ENCODE results near the gene KIF7. TPM values are rescaled to one million over a fixed set of nuclear protein-coding genes. Genes with fewer than 3 reads are reported as not detected.

The KIF7 gene
- total and polyA plus RNA-seq, 4 experiments from 2014 or later = not detected

GRCh38 chr15:89646416-89647141 lies 8.7 kb downstream of the KIF7 start:
- Mint-ChIP-seq H3K4me3 (no peak overlapping the region), H3K9me3 (no peaks in the 10 kb centered on the region), H3K27me3 (peaks cover 2 to 4% of the 10 kb centered on the region in 2 donors), H3K4me1 (peaks cover 0 to 3% (median 1%) of the 10 kb centered on the region in 4 donors), H3K27ac (no peak overlapping the region), H3K36me3 (no peaks in the 10 kb centered on the region)
- intact Hi-C loops (cut with micrococcal nuclease) = no loop called here
- DNase-seq = no peak
- no peak overlapping the region for H3K4me3 ChIP-seq (ENCODE audit: low read length in 2 of 2)
- H3K27me3 ChIP-seq (ENCODE audit: insufficient read depth, low read length) = no peaks in the 10 kb centered on the region
- no peak overlapping the region for H3K27ac ChIP-seq (ENCODE audit: low read depth, low read length)
- H3K9me3 ChIP-seq (ENCODE audit: control insufficient read depth in 1 of 2, low read length in 2 of 2) = no peaks in the 10 kb centered on the region
- CTCF ChIA-PET (ENCODE audit: partially characterized antibody) = interaction anchor here (0.9 to 1.0 kb wide), 2 partner anchors 15 to 217 kb away, joined by 3 to 4 read pairs; no protein-coding TSS in a partner anchor
- H3K36me3 ChIP-seq (ENCODE audit: insufficient read depth, low read length) = no peaks in the 10 kb centered on the region
- POLR2A ChIA-PET (ENCODE audit: partially characterized antibody) = no interaction called here
- H3K4me1 ChIP-seq (ENCODE audit: insufficient read depth, low read length) = no peaks in the 10 kb centered on the region

DNA sequence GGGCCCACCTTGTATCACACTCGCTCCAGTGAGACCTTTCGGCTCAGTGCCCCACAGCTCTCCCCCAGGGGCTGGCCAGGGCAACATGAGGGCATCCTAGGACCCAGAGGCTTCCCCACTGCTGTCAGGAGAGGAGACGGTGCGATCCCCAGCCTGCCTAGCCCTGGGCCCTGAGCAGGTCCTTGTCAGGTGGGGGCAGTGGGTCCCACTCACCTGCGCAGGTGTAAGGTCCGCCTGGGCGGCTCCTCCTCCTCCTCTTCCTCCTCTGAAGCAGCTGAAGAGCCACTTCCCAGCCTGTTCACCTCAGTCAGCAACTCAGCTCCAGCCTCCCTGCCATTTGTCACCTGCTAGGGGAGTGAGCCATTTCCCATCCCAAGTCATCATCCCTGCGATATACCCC lies 9.6 kb downstream of the KIF7 start:
- no peak overlapping the region for H3K27ac ChIP-seq (ENCODE audit: low read depth, low read length)
- DNase-seq = no peak
- Mint-ChIP-seq H3K9me3 (no peaks in the 10 kb centered on the region), H3K4me1 (peaks cover 0 to 3% (median 1%) of the 10 kb centered on the region in 4 donors), H3K36me3 (no peaks in the 10 kb centered on the region), H3K27me3 (peaks cover 1 to 4% of the 10 kb centered on the region in 2 donors), H3K27ac (no peak overlapping the region), H3K4me3 (no peak overlapping the region)
- no peak overlapping the region for H3K4me3 ChIP-seq (ENCODE audit: low read length in 2 of 2)
- H3K9me3 ChIP-seq (ENCODE audit: control insufficient read depth in 1 of 2, low read length in 2 of 2) = no peaks in the 10 kb centered on the region
- CTCF ChIA-PET (ENCODE audit: partially characterized antibody) = interaction anchor here (0.9 to 1.0 kb wide), 2 partner anchors 16 to 216 kb away, joined by 3 to 4 read pairs; no protein-coding TSS in a partner anchor
- no peaks in the 10 kb centered on the region for H3K36me3 ChIP-seq (ENCODE audit: insufficient read depth, low read length)
- POLR2A ChIA-PET (ENCODE audit: partially characterized antibody) = no interaction called here
- intact Hi-C loops (cut with micrococcal nuclease) = no loop called here
- no peaks in the 10 kb centered on the region for H3K4me1 ChIP-seq (ENCODE audit: insufficient read depth, low read length)
- no peaks in the 10 kb centered on the region for H3K27me3 ChIP-seq (ENCODE audit: insufficient read depth, low read length)

GRCh38 chr15:89642106-89642505 lies 13.2 kb downstream of the KIF7 start:
- peaks cover 1 to 2% of the 10 kb centered on the region in 2 donors for H3K27me3 Mint-ChIP-seq
- no peaks in the 10 kb centered on the region for H3K9me3 Mint-ChIP-seq
- no peak overlapping the region for H3K27ac ChIP-seq (ENCODE audit: low read depth, low read length)
- no peaks in the 10 kb centered on the region for H3K36me3 ChIP-seq (ENCODE audit: insufficient read depth, low read length)
- intact Hi-C loops (cut with micrococcal nuclease) = no loop called here
- POLR2A ChIA-PET (ENCODE audit: partially characterized antibody) = no interaction called here
- H3K4me1 ChIP-seq (ENCODE audit: insufficient read depth, low read length) = no peaks in the 10 kb centered on the region
- no peak overlapping the region for H3K4me3 ChIP-seq (ENCODE audit: low read length in 2 of 2)
- DNase-seq = no peak
- H3K27ac Mint-ChIP-seq = no peak overlapping the region
- H3K4me3 Mint-ChIP-seq = no peak overlapping the region
- H3K36me3 Mint-ChIP-seq = no peaks in the 10 kb centered on the region
- CTCF ChIA-PET (ENCODE audit: partially characterized antibody) = no interaction called here
- H3K4me1 Mint-ChIP-seq = peaks cover 0 to 2% (median under 1%) of the 10 kb centered on the region in 4 donors
- no peaks in the 10 kb centered on the region for H3K9me3 ChIP-seq (ENCODE audit: control insufficient read depth in 1 of 2, low read length in 2 of 2)
- H3K27me3 ChIP-seq (ENCODE audit: insufficient read depth, low read length) = no peaks in the 10 kb centered on the region

DNA sequence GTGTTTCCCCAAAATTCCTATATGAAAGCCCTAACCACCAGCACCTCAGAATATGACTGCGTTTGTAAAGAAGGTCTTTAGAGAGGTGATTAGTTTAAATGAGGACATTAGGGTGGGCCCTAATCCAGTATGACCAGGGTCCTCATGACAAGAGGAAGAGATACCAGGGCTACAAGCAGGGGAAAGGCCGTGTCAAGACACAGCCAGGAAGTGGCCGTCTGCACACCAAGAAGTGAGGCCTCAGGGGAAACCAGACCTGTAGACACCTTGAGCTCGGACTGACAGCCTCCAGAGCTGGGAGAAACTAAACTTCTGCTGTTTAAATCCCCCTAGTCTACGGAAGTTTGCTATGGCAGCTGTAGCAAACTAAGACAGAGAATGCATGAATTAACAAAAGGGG lies 14.2 kb downstream of the KIF7 start:
- CTCF ChIA-PET (ENCODE audit: partially characterized antibody) = no interaction called here
- Histone ChIP-seq H3K4me3 (ENCODE audit: low read length in 2 of 2) (no peak overlapping the region), H3K4me1 (ENCODE audit: insufficient read depth, low read length) (no peaks in the 10 kb centered on the region), H3K27ac (ENCODE audit: low read depth, low read length) (no peak overlapping the region), H3K27me3 (ENCODE audit: insufficient read depth, low read length) (no peaks in the 10 kb centered on the region), H3K36me3 (ENCODE audit: insufficient read depth, low read length) (no peaks in the 10 kb centered on the region), H3K9me3 (ENCODE audit: control insufficient read depth in 1 of 2, low read length in 2 of 2) (no peaks in the 10 kb centered on the region)
- no peaks in the 10 kb centered on the region for H3K9me3 Mint-ChIP-seq
- H3K36me3 Mint-ChIP-seq = no peaks in the 10 kb centered on the region
- POLR2A ChIA-PET (ENCODE audit: partially characterized antibody) = no interaction called here
- no peaks in the 10 kb centered on the region for H3K27me3 Mint-ChIP-seq
- H3K27ac Mint-ChIP-seq = no peak overlapping the region
- no peak overlapping the region for H3K4me3 Mint-ChIP-seq
- intact Hi-C loops (cut with micrococcal nuclease) = no loop called here
- no peaks in the 10 kb centered on the region for H3K4me1 Mint-ChIP-seq
- DNase-seq = no peak

- intact Hi-C loops (cut with micrococcal nuclease) = no loop called here
- Histone ChIP-seq H3K27me3 (ENCODE audit: insufficient read depth, low read length) (no peaks in the 10 kb centered on the region), H3K4me3 (ENCODE audit: low read length in 2 of 2) (no peak overlapping the region), H3K36me3 (ENCODE audit: insufficient read depth, low read length) (no peaks in the 10 kb centered on the region), H3K27ac (ENCODE audit: low read depth, low read length) (no peak overlapping the region), H3K4me1 (ENCODE audit: insufficient read depth, low read length) (no peaks in the 10 kb centered on the region), H3K9me3 (ENCODE audit: control insufficient read depth in 1 of 2, low read length in 2 of 2) (no peaks in the 10 kb centered on the region)
- H3K4me1 Mint-ChIP-seq = no peaks in the 10 kb centered on the region
- POLR2A ChIA-PET (ENCODE audit: partially characterized antibody) = no interaction called here
- no peaks in the 10 kb centered on the region for H3K27me3 Mint-ChIP-seq
- no peak for DNase-seq
- H3K9me3 Mint-ChIP-seq = peaks cover 0 to 2% (median 0%) of the 10 kb centered on the region in 8 donors
- CTCF ChIA-PET (ENCODE audit: partially characterized antibody) = interaction anchor here (0.6 kb wide), 1 partner anchor 1687 kb away, joined by 3 read pairs; no protein-coding TSS in a partner anchor
- no peak overlapping the region for H3K27ac Mint-ChIP-seq
- H3K36me3 Mint-ChIP-seq = no peaks in the 10 kb centered on the region
- no peak overlapping the region for H3K4me3 Mint-ChIP-seq
These were observed 15.0 kb downstream of the KIF7 start for GRCh38 chr15:89640245-89640644.

- Histone ChIP-seq H3K36me3 (ENCODE audit: insufficient read depth, low read length) (no peaks in the 10 kb centered on the region), H3K4me3 (ENCODE audit: low read length in 2 of 2) (no peak overlapping the region), H3K27me3 (ENCODE audit: insufficient read depth, low read length) (no peaks in the 10 kb centered on the region), H3K9me3 (ENCODE audit: control insufficient read depth in 1 of 2, low read length in 2 of 2) (no peaks in the 10 kb centered on the region), H3K27ac (ENCODE audit: low read depth, low read length) (no peak overlapping the region), H3K4me1 (ENCODE audit: insufficient read depth, low read length) (no peaks in the 10 kb centered on the region)
- intact Hi-C loops (cut with micrococcal nuclease) = no loop called here
- Mint-ChIP-seq H3K36me3 (no peaks in the 10 kb centered on the region), H3K9me3 (peaks cover 0 to 2% (median 0%) of the 10 kb centered on the region in 8 donors), H3K4me1 (no peaks in the 10 kb centered on the region), H3K4me3 (no peak overlapping the region), H3K27ac (no peak overlapping the region), H3K27me3 (peaks cover 0 to 2% of the 10 kb centered on the region in 2 donors)
- CTCF ChIA-PET (ENCODE audit: partially characterized antibody) = no interaction called here
- DNase-seq = no peak
- POLR2A ChIA-PET (ENCODE audit: partially characterized antibody) = no interaction called here
These were observed 21.7 kb downstream of the KIF7 start for GRCh38 chr15:89633585-89633984.

- no peak overlapping the region for H3K27ac Mint-ChIP-seq
- no peaks in the 10 kb centered on the region for H3K36me3 ChIP-seq (ENCODE audit: insufficient read depth, low read length)
- DNase-seq = no peak
- H3K9me3 ChIP-seq (ENCODE audit: control insufficient read depth in 1 of 2, low read length in 2 of 2) = no peaks in the 10 kb centered on the region
- H3K27ac ChIP-seq (ENCODE audit: low read depth, low read length) = no peak overlapping the region
- POLR2A ChIA-PET (ENCODE audit: partially characterized antibody) = no interaction called here
- no peaks in the 10 kb centered on the region for H3K4me1 Mint-ChIP-seq
- CTCF ChIA-PET (ENCODE audit: partially characterized antibody) = interaction anchor here (0.7 kb wide), 1 partner anchor 19 kb away, joined by 3 read pairs; no protein-coding TSS in a partner anchor
- no peak overlapping the region for H3K4me3 ChIP-seq (ENCODE audit: low read length in 2 of 2)
- peaks cover 0 to 2% (median 0%) of the 10 kb centered on the region in 8 donors for H3K9me3 Mint-ChIP-seq
- H3K4me1 ChIP-seq (ENCODE audit: insufficient read depth, low read length) = no peaks in the 10 kb centered on the region
- H3K4me3 Mint-ChIP-seq = no peak overlapping the region
- H3K27me3 Mint-ChIP-seq = peaks cover 0 to 2% of the 10 kb centered on the region in 2 donors
- H3K27me3 ChIP-seq (ENCODE audit: insufficient read depth, low read length) = no peaks in the 10 kb centered on the region
- intact Hi-C loops (cut with micrococcal nuclease) = no loop called here
- no peaks in the 10 kb centered on the region for H3K36me3 Mint-ChIP-seq
These were observed 22.5 kb downstream of the KIF7 start for GRCh38 chr15:89632563-89633430.

Measured in CD4-positive, alpha-beta memory T cell (primary cell).